Measurements from ENCODE around the gene TENT4A. TPM values are rescaled to one million over a fixed set of nuclear protein-coding genes. Genes with fewer than 3 reads are reported as not detected.
A peak's percentile ranks its signal among the peaks of the same experiment; 100 is the strongest.

TENT4A gene
- total RNA-seq, 1 experiment from 2014 or later = 32.3 TPM

- no peaks in the 10 kb centered on the region for H3K27me3 ChIP-seq (replicated peaks; ENCODE audit: control insufficient read depth, insufficient read depth, low read length)
- Mint-ChIP-seq H3K27ac (ENCODE audit: unreplicated experiment) (peak overlapping the region; percentile 86), H3K4me1 (ENCODE audit: low read depth, unreplicated experiment) (peaks cover 16% of the 10 kb centered on the region), H3K36me3 (ENCODE audit: insufficient read depth, unreplicated experiment) (peaks cover 8% of the 10 kb centered on the region), H3K4me3 (ENCODE audit: unreplicated experiment) (peak overlapping the region; percentile 80), H3K9me3 (ENCODE audit: unreplicated experiment) (no peaks in the 10 kb centered on the region), H3K27me3 (ENCODE audit: insufficient read depth, unreplicated experiment) (peaks cover 3% of the 10 kb centered on the region)
- POLR2A ChIA-PET = interaction anchor here (0.8 kb wide), 1 partner anchor 79 kb away, joined by 9 read pairs; the partner anchor contains the start of gene NSUN2
- intact Hi-C loops (cut with micrococcal nuclease; ENCODE audit: unreplicated experiment) = loop anchor here (2.0 kb wide), 1 partner anchor 33 kb away; no protein-coding TSS in a partner anchor
- H3K36me3 ChIP-seq (ENCODE audit: control insufficient read depth, insufficient read depth, low read length) = 0 out of 2 replicates have a peak, but pooled peaks cover under 1% of the 10 kb centered on the region
- BruUV-seq (replicated peaks) = no TSS peak
- H3K4me1 ChIP-seq = peaks cover 16% of the 10 kb centered on the region
- no peak for DNase-seq
- H3K4me3 ChIP-seq (ENCODE audit: low read depth, low read length) = peak overlapping the region; percentile 92
- no peaks in the 10 kb centered on the region for H3K9me3 ChIP-seq
- TF ChIP-seq, protein P1, sequence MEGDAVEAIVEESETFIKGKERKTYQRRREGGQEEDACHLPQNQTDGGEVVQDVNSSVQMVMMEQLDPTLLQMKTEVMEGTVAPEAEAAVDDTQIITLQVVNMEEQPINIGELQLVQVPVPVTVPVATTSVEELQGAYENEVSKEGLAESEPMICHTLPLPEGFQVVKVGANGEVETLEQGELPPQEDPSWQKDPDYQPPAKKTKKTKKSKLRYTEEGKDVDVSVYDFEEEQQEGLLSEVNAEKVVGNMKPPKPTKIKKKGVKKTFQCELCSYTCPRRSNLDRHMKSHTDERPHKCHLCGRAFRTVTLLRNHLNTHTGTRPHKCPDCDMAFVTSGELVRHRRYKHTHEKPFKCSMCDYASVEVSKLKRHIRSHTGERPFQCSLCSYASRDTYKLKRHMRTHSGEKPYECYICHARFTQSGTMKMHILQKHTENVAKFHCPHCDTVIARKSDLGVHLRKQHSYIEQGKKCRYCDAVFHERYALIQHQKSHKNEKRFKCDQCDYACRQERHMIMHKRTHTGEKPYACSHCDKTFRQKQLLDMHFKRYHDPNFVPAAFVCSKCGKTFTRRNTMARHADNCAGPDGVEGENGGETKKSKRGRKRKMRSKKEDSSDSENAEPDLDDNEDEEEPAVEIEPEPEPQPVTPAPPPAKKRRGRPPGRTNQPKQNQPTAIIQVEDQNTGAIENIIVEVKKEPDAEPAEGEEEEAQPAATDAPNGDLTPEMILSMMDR (IDR thresholded peaks at IDR 0.05; ENCODE audit: insufficient read depth in 1 of 2, low read depth in 1 of 2, low read length in 1 of 2, severe bottlenecking in 1 of 2, unreplicated experiment in 1 of 2) = peak in 1 of 2 experiments; percentile 7
- CTCF ChIA-PET = no interaction called here
Measured at GRCh38 chr5:6711409-6712141, 1.7 kb upstream of the TENT4A start.

DNA sequence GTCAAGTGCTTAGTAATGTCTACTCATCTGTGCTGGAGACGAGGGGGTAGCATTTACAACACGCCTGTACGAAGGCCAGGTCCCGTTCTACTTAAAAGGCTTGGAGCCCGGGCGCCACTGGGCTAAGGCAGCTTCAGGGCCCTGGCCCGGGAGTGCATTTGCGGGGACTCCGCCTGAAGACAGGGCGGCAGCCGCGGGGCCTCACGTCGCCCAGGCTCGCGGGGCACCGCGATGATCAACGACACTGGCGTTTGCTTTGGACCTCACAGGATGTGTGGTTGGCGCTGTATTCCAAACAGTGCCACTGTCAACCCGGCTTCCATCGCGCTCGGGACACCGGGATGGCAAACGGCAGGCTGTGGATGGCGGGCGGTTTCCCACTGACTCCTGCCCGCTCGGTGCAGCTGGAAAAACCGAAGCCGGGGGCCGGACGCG lies 1.1 kb upstream of the TENT4A start:
- TF ChIP-seq, protein P1 (IDR thresholded peaks at IDR 0.05; ENCODE audit: insufficient read depth in 1 of 2, low read depth in 1 of 2, low read length in 1 of 2, severe bottlenecking in 1 of 2, unreplicated experiment in 1 of 2) = no peak
- H3K4me1 Mint-ChIP-seq (ENCODE audit: low read depth, unreplicated experiment) = peaks cover 20% of the 10 kb centered on the region
- CTCF ChIA-PET = no interaction called here

DNA sequence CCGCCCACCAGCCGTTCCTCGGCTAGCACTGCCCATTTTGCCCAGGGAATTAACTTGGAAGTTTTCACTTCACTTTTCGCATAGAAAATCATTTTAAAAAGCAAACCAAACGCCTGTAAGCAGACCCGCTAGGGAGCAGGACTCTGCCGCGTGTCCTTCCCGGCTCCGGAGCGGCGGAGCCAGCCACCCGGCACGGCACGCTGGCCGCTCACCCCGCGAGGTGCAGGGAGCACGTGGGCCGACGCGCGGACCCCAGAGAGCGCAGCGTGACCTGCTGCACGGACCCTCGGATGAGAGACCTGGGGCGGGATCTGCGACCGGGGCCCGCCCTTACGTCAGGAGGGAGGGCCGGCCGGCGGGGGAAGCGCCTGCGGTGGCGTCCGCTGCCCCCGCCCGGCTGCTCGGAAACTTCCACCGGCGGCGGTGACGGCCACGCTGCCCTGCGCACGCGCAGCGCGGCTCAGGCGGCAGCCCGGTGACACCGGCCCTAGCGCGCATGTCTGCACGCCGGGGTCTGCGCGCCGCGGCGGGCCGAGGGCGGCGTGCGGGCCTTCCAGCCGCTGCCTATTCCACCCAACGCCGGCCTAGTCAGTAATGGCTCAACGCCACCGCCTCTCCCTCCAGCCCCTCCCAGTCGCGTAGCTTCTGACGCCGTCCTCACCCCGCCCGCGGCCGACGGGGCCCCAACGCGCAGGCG lies 507 bp upstream of the TENT4A start:
- CTCF ChIA-PET = no interaction called here
- TF ChIP-seq, protein P1 (IDR thresholded peaks at IDR 0.05; ENCODE audit: insufficient read depth in 1 of 2, low read depth in 1 of 2, low read length in 1 of 2, severe bottlenecking in 1 of 2, unreplicated experiment in 1 of 2) = no peak
- Histone ChIP-seq H3K4me1 (peaks cover 16% of the 10 kb centered on the region), H3K4me3 (ENCODE audit: low read depth, low read length) (peak overlapping the region; percentile 92), H3K9me3 (no peaks in the 10 kb centered on the region), H3K27me3 (replicated peaks; ENCODE audit: control insufficient read depth, insufficient read depth, low read length) (no peaks in the 10 kb centered on the region), H3K36me3 (ENCODE audit: control insufficient read depth, insufficient read depth, low read length) (peaks cover 2% of the 10 kb centered on the region; the same call in 1 of the 2 replicates)
- no peaks in the 10 kb centered on the region for H3K9me3 Mint-ChIP-seq (ENCODE audit: unreplicated experiment)
- intact Hi-C loops (cut with micrococcal nuclease; ENCODE audit: unreplicated experiment) = loop anchor here (1.0 to 2.0 kb wide), 2 partner anchors 32 to 79 kb away; partner anchors contain the start of genes NSUN2 and SRD5A1
- H3K36me3 Mint-ChIP-seq (ENCODE audit: insufficient read depth, unreplicated experiment) = peaks cover 8% of the 10 kb centered on the region
- POLR2A ChIA-PET = interaction anchor here (0.8 to 1.0 kb wide), 3 partner anchors 80 to 86 kb away, joined by 4 to 13 read pairs (median 9); partner anchors contain the start of genes NSUN2 and SRD5A1
- H3K27me3 Mint-ChIP-seq (ENCODE audit: insufficient read depth, unreplicated experiment) = no peaks in the 10 kb centered on the region
- peak overlapping the region; percentile 80 for H3K4me3 Mint-ChIP-seq (ENCODE audit: unreplicated experiment)
- H3K27ac Mint-ChIP-seq (ENCODE audit: unreplicated experiment) = peak overlapping the region; percentile 86
- H3K4me1 Mint-ChIP-seq (ENCODE audit: low read depth, unreplicated experiment) = peaks cover 20% of the 10 kb centered on the region
- DNase-seq = peak; percentile 96 to 98
- no TSS peak for BruUV-seq (replicated peaks)

More for the DNA sequence above, 1.1 kb upstream of the TENT4A start:
- Mint-ChIP-seq H3K27me3 (ENCODE audit: insufficient read depth, unreplicated experiment) (peaks cover under 1% of the 10 kb centered on the region), H3K4me3 (ENCODE audit: unreplicated experiment) (peak overlapping the region; percentile 80), H3K9me3 (ENCODE audit: unreplicated experiment) (no peaks in the 10 kb centered on the region), H3K27ac (ENCODE audit: unreplicated experiment) (peak overlapping the region; percentile 86), H3K36me3 (ENCODE audit: insufficient read depth, unreplicated experiment) (peaks cover 8% of the 10 kb centered on the region)
- TSS peak; percentile 86 for BruUV-seq (replicated peaks)
- Histone ChIP-seq H3K4me1 (peaks cover 16% of the 10 kb centered on the region), H3K4me3 (ENCODE audit: low read depth, low read length) (peak overlapping the region; percentile 92), H3K27me3 (replicated peaks; ENCODE audit: control insufficient read depth, insufficient read depth, low read length) (no peaks in the 10 kb centered on the region), H3K9me3 (no peaks in the 10 kb centered on the region), H3K36me3 (ENCODE audit: control insufficient read depth, insufficient read depth, low read length) (peaks cover 2% of the 10 kb centered on the region; the same call in 1 of the 2 replicates)
- peak; percentile 56 to 57 for DNase-seq
- intact Hi-C loops (cut with micrococcal nuclease; ENCODE audit: unreplicated experiment) = loop anchor here (2.0 kb wide), 1 partner anchor 33 kb away; no protein-coding TSS in a partner anchor
- POLR2A ChIA-PET = interaction anchor here (0.8 to 0.9 kb wide), 2 partner anchors 79 to 85 kb away, joined by 4 to 9 read pairs; partner anchors contain the start of gene NSUN2

Measured in Caco-2 (cell line).